Stimulated activated CD8-positive, alpha-beta memory T cell treated with anti-CD3 and anti-CD28 coated beads, Interleukin-2, amount 100 ng/mL, for 1 hour (primary cell): ENCODE data around the gene RTBDN.

Experiments used
- DNase-seq, 2 donors: peaks; one replicate each; pipeline ENCODE4 v3.0.0-alpha.2; 2020; ENCODE audit warnings: low read depth in 2 of 2

RTBDN gene

GRCh38 chr19:12782424-12783290 is 51.7 kb downstream of the RTBDN start:
- peak; percentile 76 to 82 for DNase-seq

- DNase-seq: no peak
These were observed 52.3 kb downstream of the RTBDN start for GRCh38 chr19:12782174-12782423.

GRCh38 chr19:12779162-12779993 is 55.0 kb downstream of the RTBDN start:
- DNase-seq: no peak

- no peak for DNase-seq
These were observed 55.5 kb downstream of the RTBDN start for GRCh38 chr19:12778905-12779161.

- no peak for DNase-seq
These were observed 56.1 kb downstream of the RTBDN start for GRCh38 chr19:12778017-12778904.

GRCh38 chr19:12777217-12778016 is 57.0 kb downstream of the RTBDN start:
- peak; percentile 65 to 66 for DNase-seq
